ENCODE measurements around the gene EMP2.

- TF ChIP-seq CTCF (IDR thresholded peaks at IDR 0.05) (no peak), POLR2A (IDR thresholded peaks at IDR 0.05) (no peak)
These were observed 43.5 kb downstream of the EMP2 start for GRCh38 chr16:10536814-10537389.
